ENCODE results near the gene RAG2. TPM values are rescaled to one million over a fixed set of nuclear protein-coding genes. Genes with fewer than 3 reads are reported as not detected.
A peak's percentile ranks its signal among the peaks of the same experiment; 100 is the strongest.
"Not testable (repeated sequence)": the region's sequence is repeated elsewhere in the genome, so short reads cannot be mapped to it uniquely, and the experiment has no call there.

The RAG2 gene
- total RNA-seq, 1 donor from 2014 or later, result not detected

- intact Hi-C loops (cut with DNase I), result loop anchor here (10.0 kb wide), 1 partner anchor 180 kb away; no protein-coding TSS in a partner anchor
Measured at GRCh38 chr11:36565031-36565610, 32.9 kb downstream of the RAG2 start.

DNA sequence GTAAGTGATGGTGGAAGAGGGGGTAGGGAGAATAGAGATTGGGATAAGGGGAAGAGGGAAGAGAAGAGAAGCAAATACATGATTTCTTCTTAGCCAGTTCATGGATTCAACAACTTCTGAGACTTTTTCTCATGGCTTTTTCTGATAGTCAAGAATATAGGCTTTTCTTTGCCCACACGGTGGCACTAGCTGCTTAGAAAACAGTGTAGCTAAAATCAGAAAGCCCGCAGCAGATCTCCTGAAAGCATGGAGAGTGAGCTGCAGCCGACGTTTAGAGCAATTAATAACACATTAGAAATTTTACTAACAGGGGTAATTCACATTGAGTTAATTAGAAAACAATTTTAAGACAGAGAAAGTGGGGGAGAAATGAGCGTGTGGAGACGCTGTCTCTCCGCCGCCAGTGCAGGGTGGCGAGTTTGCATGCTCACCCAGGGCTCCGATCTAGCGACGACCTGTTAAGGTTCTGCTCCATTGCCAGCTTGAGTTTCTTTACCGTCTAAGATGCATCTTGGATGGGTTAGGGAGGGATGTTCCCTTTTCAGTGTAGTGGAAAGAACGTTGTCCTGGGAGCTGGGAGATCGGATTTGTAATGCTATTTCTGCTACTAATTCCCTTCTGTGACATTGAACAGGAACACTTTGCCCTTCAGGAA, 33.5 kb downstream of the RAG2 start:
- intact Hi-C loops (cut with DNase I), result loop anchor here (5.0 to 10.0 kb wide), 2 partner anchors 108 to 180 kb away; no protein-coding TSS in a partner anchor
- ATAC-seq (peak; percentile 73), DNase-seq (ENCODE audit: low spot score) (peak; percentile 63)

More at GRCh38 chr11:36565031-36565610, 32.9 kb downstream of the RAG2 start:
- no peak for DNase-seq (ENCODE audit: low spot score)
- no peak for ATAC-seq

- ATAC-seq, result no peak
- DNase-seq (ENCODE audit: low spot score), result no peak
- intact Hi-C loops (cut with DNase I), result no loop called here
Measured at GRCh38 chr11:36558571-36559413, 39.2 kb downstream of the RAG2 start.

- DNase-seq (ENCODE audit: low spot score) (no peak), ATAC-seq (no peak)
- intact Hi-C loops (cut with DNase I), result no loop called here
Measured at GRCh38 chr11:36557991-36558390, 40.0 kb downstream of the RAG2 start.

- intact Hi-C loops (cut with DNase I); DNase-seq (ENCODE audit: low spot score); ATAC-seq: not testable (repeated sequence)
Measured at GRCh38 chr11:36557390-36557789, 40.6 kb downstream of the RAG2 start.

- DNase-seq (ENCODE audit: low spot score) (no peak), ATAC-seq (no peak)
- intact Hi-C loops (cut with DNase I), result no loop called here
Measured at GRCh38 chr11:36550385-36551115, 47.5 kb downstream of the RAG2 start.

Other genes starting within 250 kb of the RAG2 start
- 16.6 TPM for gene TRAF6, start 88.0 kb downstream of the RAG2 start, total RNA-seq
- gene RAG1, start 30.2 kb downstream of the RAG2 start, total RNA-seq, result 0.67 TPM
- 21.0 TPM for gene IFTAP, start 3.7 kb downstream of the RAG2 start, total RNA-seq